ENCODE results near the gene TRAFD1.
"Not testable (repeated sequence)": the region's sequence is repeated elsewhere in the genome, so short reads cannot be mapped to it uniquely, and the experiment has no call there.

Gene TRAFD1, protein sequence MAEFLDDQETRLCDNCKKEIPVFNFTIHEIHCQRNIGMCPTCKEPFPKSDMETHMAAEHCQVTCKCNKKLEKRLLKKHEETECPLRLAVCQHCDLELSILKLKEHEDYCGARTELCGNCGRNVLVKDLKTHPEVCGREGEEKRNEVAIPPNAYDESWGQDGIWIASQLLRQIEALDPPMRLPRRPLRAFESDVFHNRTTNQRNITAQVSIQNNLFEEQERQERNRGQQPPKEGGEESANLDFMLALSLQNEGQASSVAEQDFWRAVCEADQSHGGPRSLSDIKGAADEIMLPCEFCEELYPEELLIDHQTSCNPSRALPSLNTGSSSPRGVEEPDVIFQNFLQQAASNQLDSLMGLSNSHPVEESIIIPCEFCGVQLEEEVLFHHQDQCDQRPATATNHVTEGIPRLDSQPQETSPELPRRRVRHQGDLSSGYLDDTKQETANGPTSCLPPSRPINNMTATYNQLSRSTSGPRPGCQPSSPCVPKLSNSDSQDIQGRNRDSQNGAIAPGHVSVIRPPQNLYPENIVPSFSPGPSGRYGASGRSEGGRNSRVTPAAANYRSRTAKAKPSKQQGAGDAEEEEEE

DNA sequence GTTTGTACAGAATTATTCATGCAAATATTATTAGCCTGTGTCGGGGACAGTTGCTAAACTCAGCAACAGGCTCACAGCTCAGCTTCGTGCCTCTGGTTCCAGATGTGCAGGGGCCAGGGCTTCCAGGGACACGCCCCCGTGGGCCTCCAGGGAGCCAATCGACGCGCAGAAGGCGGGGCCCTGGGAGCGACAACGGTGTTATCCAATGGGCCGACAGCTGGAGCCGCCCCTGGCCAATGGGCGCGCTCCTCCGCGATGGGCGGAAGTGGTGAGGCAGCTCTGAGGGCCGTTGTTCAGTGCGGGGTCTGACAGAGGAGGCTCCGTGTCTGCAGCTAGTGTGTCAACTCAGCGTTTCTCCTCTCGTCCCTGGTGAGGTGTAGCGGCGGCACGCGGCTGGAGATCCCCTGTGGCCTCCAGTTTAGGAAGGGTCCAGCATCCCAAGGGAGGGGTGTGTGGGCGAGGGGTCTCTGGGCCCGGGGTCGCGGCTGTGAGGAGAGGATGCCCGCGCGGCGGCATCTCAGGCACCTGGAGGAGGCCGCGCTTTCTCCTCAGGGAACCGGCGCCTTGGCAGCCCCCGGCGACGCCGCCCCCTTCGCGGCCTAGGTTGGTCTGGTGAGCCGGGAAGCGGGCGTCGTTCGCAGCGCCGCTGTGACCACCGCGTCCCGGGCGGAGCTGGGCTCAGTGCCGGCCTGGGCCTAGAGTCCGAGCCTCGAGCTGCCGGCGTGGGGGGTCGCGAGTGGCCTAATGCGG, at the start of gene TRAFD1:
Gene TRAFD1, plus strand, starts transcription at position 311 of the 750 bp plus-strand sequence. CDS start 4,963 bp downstream, outside the sequence.
- Histone ChIP-seq H3K9me3 (no peaks in the 10 kb centered on the region), H3K4me1 (peaks cover 3% of the 10 kb centered on the region; the same call in 1 of the 2 replicates), H3K4me3 (peak within 1 kb of the TSS; percentile 95), H3K27me3 (ENCODE audit: low read depth) (no peaks in the 10 kb centered on the region), H3K36me3 (replicated peaks) (no peaks in the 10 kb centered on the region; the same call in 1 of the 2 replicates)
- in situ Hi-C loops (cut with MboI; ENCODE audit: low sequenced_read_pairs): no loop called here
- peak; percentile 91 to 99 for DNase-seq (ENCODE audit: low spot score in 2 of 2)

GRCh38 chr12:112087055-112087850, 38.1 kb upstream of the TRAFD1 start:
- Histone ChIP-seq H3K4me3 (no peak overlapping the region), H3K9me3 (no peaks in the 10 kb centered on the region), H3K36me3 (replicated peaks) (peaks cover 61% of the 10 kb centered on the region), H3K27me3 (ENCODE audit: low read depth) (no peaks in the 10 kb centered on the region), H3K4me1 (peaks cover 7% of the 10 kb centered on the region)
- in situ Hi-C loops (cut with MboI; ENCODE audit: low sequenced_read_pairs): no loop called here
- no peak for DNase-seq (ENCODE audit: low spot score in 2 of 2)

DNA sequence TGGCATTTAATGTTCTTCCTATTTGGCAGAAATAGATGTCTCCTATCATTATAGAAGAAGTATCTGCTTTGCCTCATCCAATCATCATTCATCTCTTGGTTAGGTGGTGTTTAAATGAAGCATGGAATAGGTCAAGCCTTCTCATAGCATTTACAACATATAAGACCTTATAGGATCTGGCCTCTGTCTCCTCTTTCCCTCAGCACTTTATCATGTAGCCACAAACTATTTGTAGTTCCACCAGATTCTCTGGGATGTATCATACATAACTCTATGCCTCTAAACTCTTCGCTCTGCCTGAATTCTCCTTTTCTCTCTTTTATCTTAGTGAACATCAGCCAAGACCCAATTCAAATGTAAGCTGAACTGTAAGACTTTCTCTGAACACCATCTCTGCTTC, 37.5 kb upstream of the TRAFD1 start:
- H3K4me3 ChIP-seq: no peak overlapping the region
- no peaks in the 10 kb centered on the region for H3K27me3 ChIP-seq (ENCODE audit: low read depth)
- peaks cover 7% of the 10 kb centered on the region for H3K4me1 ChIP-seq
- DNase-seq (ENCODE audit: low spot score in 2 of 2): no peak
- peaks cover 64% of the 10 kb centered on the region for H3K36me3 ChIP-seq (replicated peaks)
- in situ Hi-C loops (cut with MboI; ENCODE audit: low sequenced_read_pairs): no loop called here
- H3K9me3 ChIP-seq: no peaks in the 10 kb centered on the region

DNA sequence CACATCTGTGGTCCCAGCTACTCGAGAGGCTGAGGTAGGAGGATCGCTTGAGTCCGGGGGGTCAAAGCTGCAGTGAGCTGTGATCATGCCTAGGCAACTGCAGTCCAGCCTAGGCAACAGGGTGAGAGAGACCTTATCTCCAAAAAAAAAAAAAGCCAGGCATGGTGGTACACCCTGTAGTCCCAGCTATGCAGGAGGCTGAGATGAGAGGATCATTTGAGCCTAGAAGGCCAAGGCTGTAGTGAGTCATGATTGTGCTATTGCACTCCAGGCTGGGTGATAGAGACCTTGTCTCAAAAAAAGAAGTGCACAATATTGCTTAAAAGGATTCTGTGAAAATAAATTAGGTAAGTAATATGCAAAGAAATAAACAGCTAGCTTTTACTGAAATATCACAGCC, 33.8 kb upstream of the TRAFD1 start:
- peaks cover 67% of the 10 kb centered on the region for H3K36me3 ChIP-seq (replicated peaks)
- no peaks in the 10 kb centered on the region for H3K27me3 ChIP-seq (ENCODE audit: low read depth)
- H3K4me1 ChIP-seq: no peaks in the 10 kb centered on the region
- in situ Hi-C loops (cut with MboI; ENCODE audit: low sequenced_read_pairs): no loop called here
- H3K9me3 ChIP-seq: no peaks in the 10 kb centered on the region
- H3K4me3 ChIP-seq: no peak overlapping the region
- no peak for DNase-seq (ENCODE audit: low spot score in 2 of 2)

- Histone ChIP-seq H3K27me3 (ENCODE audit: low read depth) (no peaks in the 10 kb centered on the region), H3K36me3 (replicated peaks) (peaks cover 64% of the 10 kb centered on the region), H3K4me3 (no peak overlapping the region), H3K4me1 (no peaks in the 10 kb centered on the region), H3K9me3 (no peaks in the 10 kb centered on the region)
- in situ Hi-C loops (cut with MboI; ENCODE audit: low sequenced_read_pairs): no loop called here
- DNase-seq (ENCODE audit: low spot score in 2 of 2): no peak
Measured at GRCh38 chr12:112096070-112096469, 29.3 kb upstream of the TRAFD1 start.

DNA sequence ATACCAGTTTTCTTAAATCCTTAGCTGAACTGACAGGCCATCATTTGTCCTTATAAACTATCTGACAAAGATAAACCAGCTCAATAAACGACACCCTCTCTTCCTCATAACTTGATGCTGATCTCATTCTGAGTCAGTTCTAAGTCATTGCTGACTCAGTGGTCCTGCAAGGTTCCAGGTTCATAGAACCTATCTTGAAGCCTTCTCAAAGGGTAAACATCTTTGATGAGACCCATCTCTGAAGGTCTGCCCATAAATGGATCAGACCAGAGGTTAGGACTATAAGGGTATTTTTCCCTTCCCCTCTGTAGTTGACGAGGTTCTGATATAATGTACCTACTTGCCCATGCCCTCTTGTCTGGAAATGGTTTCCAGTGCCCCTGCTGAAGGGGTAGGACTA, 28.7 kb upstream of the TRAFD1 start:
- no peak for DNase-seq (ENCODE audit: low spot score in 2 of 2)
- Histone ChIP-seq H3K4me3 (no peak overlapping the region), H3K9me3 (no peaks in the 10 kb centered on the region), H3K27me3 (ENCODE audit: low read depth) (no peaks in the 10 kb centered on the region), H3K4me1 (no peaks in the 10 kb centered on the region), H3K36me3 (replicated peaks) (peaks cover 63% of the 10 kb centered on the region)
- in situ Hi-C loops (cut with MboI; ENCODE audit: low sequenced_read_pairs): no loop called here

DNA sequence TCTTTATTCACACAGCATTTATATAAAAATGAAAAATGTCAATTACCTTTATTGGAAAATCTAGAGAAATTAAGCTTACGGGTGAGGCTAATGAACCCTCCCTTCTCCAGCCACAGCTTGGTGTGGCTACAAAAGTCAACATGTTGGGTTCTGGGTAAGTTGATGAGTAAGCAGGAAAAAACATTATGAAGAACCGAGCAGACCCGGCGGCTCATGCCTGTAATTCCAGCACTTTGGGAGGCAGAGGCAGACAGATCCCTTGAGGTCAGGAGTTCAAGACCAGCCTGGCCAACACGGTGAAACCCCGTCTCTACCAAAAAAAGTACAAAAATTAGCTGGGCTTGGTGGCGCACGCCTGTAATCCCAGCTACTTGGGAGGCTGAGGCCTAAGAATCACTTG, 27.7 kb upstream of the TRAFD1 start:
- H3K36me3 ChIP-seq (replicated peaks): peaks cover 57% of the 10 kb centered on the region
- DNase-seq (ENCODE audit: low spot score in 2 of 2): no peak
- H3K9me3 ChIP-seq: no peaks in the 10 kb centered on the region
- no peak overlapping the region for H3K4me3 ChIP-seq
- no peaks in the 10 kb centered on the region for H3K4me1 ChIP-seq
- in situ Hi-C loops (cut with MboI; ENCODE audit: low sequenced_read_pairs): no loop called here
- H3K27me3 ChIP-seq (ENCODE audit: low read depth): no peaks in the 10 kb centered on the region

GRCh38 chr12:112100500-112100899, 24.9 kb upstream of the TRAFD1 start:
- H3K27me3 ChIP-seq (ENCODE audit: low read depth); H3K9me3 ChIP-seq; in situ Hi-C loops (cut with MboI; ENCODE audit: low sequenced_read_pairs); DNase-seq (ENCODE audit: low spot score in 2 of 2); H3K4me3 ChIP-seq; H3K4me1 ChIP-seq: not testable (repeated sequence)
- peaks cover 52% of the 10 kb centered on the region for H3K36me3 ChIP-seq (replicated peaks)

- Histone ChIP-seq H3K9me3 (no peaks in the 10 kb centered on the region), H3K27me3 (ENCODE audit: low read depth) (no peaks in the 10 kb centered on the region), H3K4me3 (no peak overlapping the region), H3K36me3 (replicated peaks) (peaks cover 44% of the 10 kb centered on the region), H3K4me1 (peaks cover 17% of the 10 kb centered on the region)
- no peak for DNase-seq (ENCODE audit: low spot score in 2 of 2)
- in situ Hi-C loops (cut with MboI; ENCODE audit: low sequenced_read_pairs): no loop called here
Measured at GRCh38 chr12:112102127-112102526, 23.2 kb upstream of the TRAFD1 start.

GRCh38 chr12:112102746-112103145, 22.6 kb upstream of the TRAFD1 start:
- H3K27me3 ChIP-seq (ENCODE audit: low read depth); in situ Hi-C loops (cut with MboI; ENCODE audit: low sequenced_read_pairs); DNase-seq (ENCODE audit: low spot score in 2 of 2); H3K9me3 ChIP-seq; H3K4me3 ChIP-seq: not testable (repeated sequence)
- Histone ChIP-seq H3K4me1 (peaks cover 19% of the 10 kb centered on the region), H3K36me3 (replicated peaks) (peaks cover 44% of the 10 kb centered on the region)

GRCh38 chr12:112103758-112104503, 21.4 kb upstream of the TRAFD1 start:
- H3K9me3 ChIP-seq: no peaks in the 10 kb centered on the region
- H3K36me3 ChIP-seq (replicated peaks): peaks cover 38% of the 10 kb centered on the region
- no peak for DNase-seq (ENCODE audit: low spot score in 2 of 2)
- peaks cover 19% of the 10 kb centered on the region for H3K4me1 ChIP-seq
- H3K27me3 ChIP-seq (ENCODE audit: low read depth): no peaks in the 10 kb centered on the region
- H3K4me3 ChIP-seq: no peak overlapping the region
- in situ Hi-C loops (cut with MboI; ENCODE audit: low sequenced_read_pairs): no loop called here

GRCh38 chr12:112105891-112106290, 19.5 kb upstream of the TRAFD1 start:
- Histone ChIP-seq H3K27me3 (ENCODE audit: low read depth) (no peaks in the 10 kb centered on the region), H3K4me3 (no peak overlapping the region), H3K36me3 (replicated peaks) (peaks cover 23% of the 10 kb centered on the region), H3K9me3 (no peaks in the 10 kb centered on the region), H3K4me1 (peaks cover 27% of the 10 kb centered on the region)
- no peak for DNase-seq (ENCODE audit: low spot score in 2 of 2)
- in situ Hi-C loops (cut with MboI; ENCODE audit: low sequenced_read_pairs): no loop called here
